ENCODE results near the gene PBX4. TPM values are rescaled to one million over a fixed set of nuclear protein-coding genes. Genes with fewer than 3 reads are reported as not detected.

Gene PBX4
- total RNA-seq, 4 donors from 2014 or later = 0.42 to 4.5 (median 0.68) TPM

- Histone ChIP-seq H3K4me1 (peaks cover 0 to 13% (median 6%) of the 10 kb centered on the region in 3 donors), H3K36me3 (peaks cover 0 to 95% of the 10 kb centered on the region in 2 donors), H3K27ac (no peak overlapping the region), H3K27me3 (no peaks in the 10 kb centered on the region), H3K4me3 (no peak overlapping the region), H3K9me3 (no peaks in the 10 kb centered on the region)
- no peak for ATAC-seq
- TF ChIP-seq POLR2AphosphoS5 (IDR thresholded peaks at IDR 0.05) (no peak), POLR2A (IDR thresholded peaks at IDR 0.05) (no peak), EP300 (IDR thresholded peaks at IDR 0.05) (no peak)
- TF ChIP-seq, protein P1, sequence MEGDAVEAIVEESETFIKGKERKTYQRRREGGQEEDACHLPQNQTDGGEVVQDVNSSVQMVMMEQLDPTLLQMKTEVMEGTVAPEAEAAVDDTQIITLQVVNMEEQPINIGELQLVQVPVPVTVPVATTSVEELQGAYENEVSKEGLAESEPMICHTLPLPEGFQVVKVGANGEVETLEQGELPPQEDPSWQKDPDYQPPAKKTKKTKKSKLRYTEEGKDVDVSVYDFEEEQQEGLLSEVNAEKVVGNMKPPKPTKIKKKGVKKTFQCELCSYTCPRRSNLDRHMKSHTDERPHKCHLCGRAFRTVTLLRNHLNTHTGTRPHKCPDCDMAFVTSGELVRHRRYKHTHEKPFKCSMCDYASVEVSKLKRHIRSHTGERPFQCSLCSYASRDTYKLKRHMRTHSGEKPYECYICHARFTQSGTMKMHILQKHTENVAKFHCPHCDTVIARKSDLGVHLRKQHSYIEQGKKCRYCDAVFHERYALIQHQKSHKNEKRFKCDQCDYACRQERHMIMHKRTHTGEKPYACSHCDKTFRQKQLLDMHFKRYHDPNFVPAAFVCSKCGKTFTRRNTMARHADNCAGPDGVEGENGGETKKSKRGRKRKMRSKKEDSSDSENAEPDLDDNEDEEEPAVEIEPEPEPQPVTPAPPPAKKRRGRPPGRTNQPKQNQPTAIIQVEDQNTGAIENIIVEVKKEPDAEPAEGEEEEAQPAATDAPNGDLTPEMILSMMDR (IDR thresholded peaks at IDR 0.05) = no peak
- 95% methylated on average over 8 of the region's 33 CpGs; no CpG with 5 or more reads in 1 of the 2 donors for WGBS, 2 donors (ENCODE audit: low coverage in 1 of 2)
These were observed 38.2 kb upstream of the PBX4 start for GRCh38 chr19:19656451-19657396.

GRCh38 chr19:19655641-19656343 lies 37.3 kb upstream of the PBX4 start:
- H3K36me3 ChIP-seq = peaks cover 0 to 99% of the 10 kb centered on the region in 2 donors
- H3K9me3 ChIP-seq = no peaks in the 10 kb centered on the region
- H3K4me1 ChIP-seq = peaks cover 0 to 3% (median 0%) of the 10 kb centered on the region in 3 donors
- ATAC-seq = no peak
- no peaks in the 10 kb centered on the region for H3K27me3 ChIP-seq
- TF ChIP-seq, protein P1 (IDR thresholded peaks at IDR 0.05) = no peak
- TF ChIP-seq POLR2AphosphoS5 (IDR thresholded peaks at IDR 0.05) = no peak
- TF ChIP-seq POLR2A (IDR thresholded peaks at IDR 0.05) = no peak
- TF ChIP-seq EP300 (IDR thresholded peaks at IDR 0.05) = no peak
- H3K4me3 ChIP-seq = no peak overlapping the region
- whole genome bisulfite sequencing, 2 donors (ENCODE audit: low coverage in 1 of 2) = 69 to 80% methylated on average over 2 of the region's 27 CpGs
- H3K27ac ChIP-seq = no peak overlapping the region

GRCh38 chr19:19655051-19655594 lies 36.6 kb upstream of the PBX4 start:
- Histone ChIP-seq H3K9me3 (no peaks in the 10 kb centered on the region), H3K27ac (no peak overlapping the region), H3K36me3 (peaks cover 0 to 100% of the 10 kb centered on the region in 2 donors), H3K4me3 (no peak overlapping the region), H3K4me1 (no peaks in the 10 kb centered on the region), H3K27me3 (no peaks in the 10 kb centered on the region)
- ATAC-seq = no peak
- no CpG with 5 or more reads among the region's 22 CpGs for WGBS, 2 donors (ENCODE audit: low coverage in 1 of 2)
- TF ChIP-seq, protein P1 (IDR thresholded peaks at IDR 0.05) = no peak
- TF ChIP-seq POLR2A (IDR thresholded peaks at IDR 0.05) (no peak), POLR2AphosphoS5 (IDR thresholded peaks at IDR 0.05) (no peak), EP300 (IDR thresholded peaks at IDR 0.05) (no peak)

- H3K4me1 ChIP-seq = no peaks in the 10 kb centered on the region
- no peaks in the 10 kb centered on the region for H3K9me3 ChIP-seq
- H3K36me3 ChIP-seq = peaks cover 0 to 100% of the 10 kb centered on the region in 2 donors
- TF ChIP-seq, protein P1 (IDR thresholded peaks at IDR 0.05) = no peak
- TF ChIP-seq EP300 (IDR thresholded peaks at IDR 0.05) (no peak), POLR2AphosphoS5 (IDR thresholded peaks at IDR 0.05) (no peak), POLR2A (IDR thresholded peaks at IDR 0.05) (no peak)
- H3K27me3 ChIP-seq = no peaks in the 10 kb centered on the region
- WGBS, 2 donors (ENCODE audit: low coverage in 1 of 2) = no CpG with 5 or more reads among the region's 15 CpGs
- ATAC-seq = no peak
- no peak overlapping the region for H3K4me3 ChIP-seq
- no peak overlapping the region for H3K27ac ChIP-seq
These were observed 36.0 kb upstream of the PBX4 start for GRCh38 chr19:19654441-19654840.

All from gastroesophageal sphincter (tissue), 4 donors.